GM19455 (cell line): ENCODE measurements around the gene ANXA11.
"Not testable (repeated sequence)": the region's sequence is repeated elsewhere in the genome, so short reads cannot be mapped to it uniquely, and the experiment has no call there.

Experiments
- ATAC-seq: cut with Tn5 transposase; IDR thresholded peaks from one replicate; pipeline ENCODE4 v1.9.1; 2021; ENCODE audit not compliant: unreplicated experiment

Gene ANXA11

GRCh38 chr10:80148166-80148805, 57.1 kb downstream of the ANXA11 start:
- no peak for ATAC-seq

- ATAC-seq, result no peak
Observed at GRCh38 chr10:80146918-80147317, 58.4 kb downstream of the ANXA11 start.

- ATAC-seq, result not testable (repeated sequence)
Observed at GRCh38 chr10:80145406-80146308, 59.7 kb downstream of the ANXA11 start.

- peak; percentile 25 for ATAC-seq
Observed at GRCh38 chr10:80144696-80145131, 60.6 kb downstream of the ANXA11 start.

DNA sequence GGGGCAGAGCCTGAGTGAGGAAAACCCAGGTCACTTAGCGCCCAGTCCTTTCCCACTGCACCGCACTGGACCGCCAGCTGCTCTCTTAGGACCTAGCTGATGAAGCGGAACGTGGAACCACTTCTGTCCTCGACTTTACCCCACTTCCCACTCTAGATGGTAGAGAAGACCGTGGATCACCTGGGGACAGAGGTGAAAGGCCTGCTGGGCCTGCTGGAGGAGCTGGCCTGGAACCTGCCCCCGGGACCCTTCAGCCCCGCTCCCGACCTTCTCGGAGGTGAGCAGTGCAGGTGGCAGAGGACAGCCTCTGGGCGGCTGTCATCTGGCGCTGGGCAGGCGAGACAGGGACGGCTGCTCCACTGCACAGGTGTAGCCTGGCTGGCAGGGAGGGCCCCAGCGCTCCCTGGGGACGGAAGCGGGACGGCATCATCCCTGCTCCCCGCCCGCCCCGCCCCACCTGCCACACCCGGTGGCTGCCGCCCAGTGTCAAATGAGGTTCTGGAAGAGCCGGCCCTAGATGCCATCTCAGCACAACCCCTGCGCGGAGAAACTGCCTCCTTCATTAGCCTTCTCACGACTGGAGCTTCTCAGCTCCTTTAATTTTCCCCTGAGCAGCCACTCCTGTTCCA, 61.2 kb downstream of the ANXA11 start:
- ATAC-seq, result peak; percentile 48

- ATAC-seq, result no peak
Observed at GRCh38 chr10:80141696-80142460, 63.5 kb downstream of the ANXA11 start.

- no peak for ATAC-seq
Observed at GRCh38 chr10:80140251-80140650, 65.1 kb downstream of the ANXA11 start.

GRCh38 chr10:80139265-80139664, 66.1 kb downstream of the ANXA11 start:
- no peak for ATAC-seq

- no peak for ATAC-seq
Observed at GRCh38 chr10:80137920-80138319, 67.4 kb downstream of the ANXA11 start.

DNA sequence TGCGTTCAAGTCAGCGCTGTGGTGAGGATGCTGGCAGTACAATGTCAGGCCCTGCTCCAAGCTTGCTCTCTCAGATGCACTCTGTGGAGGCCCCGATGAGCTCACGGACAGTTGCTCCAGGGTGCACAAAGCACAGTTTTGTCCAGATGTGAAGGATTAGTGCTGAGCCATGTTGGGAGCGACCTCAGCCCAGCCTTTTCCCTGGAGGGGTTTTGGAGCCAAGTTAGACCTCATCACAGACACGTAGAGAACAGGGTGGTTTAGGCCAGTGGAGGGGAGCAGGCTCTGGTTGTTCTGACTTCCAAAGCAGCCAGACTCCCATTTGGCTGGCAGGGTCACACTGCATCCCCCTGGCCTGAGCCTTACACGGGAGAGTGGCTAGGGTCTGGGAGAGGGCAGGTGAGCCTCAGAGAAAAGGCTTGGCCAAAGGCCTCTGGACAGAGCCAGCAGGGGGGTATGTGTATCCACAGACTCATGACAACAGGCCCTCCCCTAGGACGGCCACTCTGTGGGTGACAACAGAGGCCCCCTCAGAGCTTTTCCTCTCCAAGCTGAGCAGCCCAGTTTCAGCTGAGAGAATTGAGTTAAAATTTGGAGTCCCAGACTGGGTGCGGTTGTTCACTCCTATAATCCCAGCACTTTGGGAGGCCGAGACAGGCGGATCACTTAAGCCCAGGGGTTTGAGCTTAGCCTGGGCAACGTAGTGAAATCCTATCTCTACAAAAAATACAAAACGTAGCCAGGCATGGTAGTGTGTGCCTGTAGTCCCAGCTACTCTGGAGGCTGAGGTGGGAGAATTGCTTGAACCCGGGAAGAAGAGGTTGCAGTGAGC, 68.1 kb downstream of the ANXA11 start:
- ATAC-seq, result no peak

DNA sequence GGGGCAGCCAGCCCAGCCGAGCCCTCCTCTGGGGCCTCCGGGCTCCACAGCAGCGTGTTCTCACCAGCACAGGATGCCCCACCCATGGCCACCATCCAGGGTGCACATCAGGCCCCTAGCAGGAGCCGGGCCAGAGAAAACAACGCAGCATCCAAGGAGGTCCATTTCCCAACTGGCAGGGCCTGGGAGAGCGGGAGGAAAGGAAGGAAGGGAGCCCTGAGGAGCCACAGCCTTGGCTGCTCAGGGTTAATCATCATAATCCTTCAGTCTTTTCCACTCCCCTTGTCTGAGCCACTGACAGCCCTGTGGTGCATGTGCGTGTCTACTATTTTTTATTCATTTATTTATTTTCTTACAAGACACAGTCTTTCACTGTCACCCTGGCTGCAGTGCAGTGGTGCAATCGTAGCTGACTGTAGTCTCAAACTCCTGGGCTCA, 69.2 kb downstream of the ANXA11 start:
- no peak for ATAC-seq

DNA sequence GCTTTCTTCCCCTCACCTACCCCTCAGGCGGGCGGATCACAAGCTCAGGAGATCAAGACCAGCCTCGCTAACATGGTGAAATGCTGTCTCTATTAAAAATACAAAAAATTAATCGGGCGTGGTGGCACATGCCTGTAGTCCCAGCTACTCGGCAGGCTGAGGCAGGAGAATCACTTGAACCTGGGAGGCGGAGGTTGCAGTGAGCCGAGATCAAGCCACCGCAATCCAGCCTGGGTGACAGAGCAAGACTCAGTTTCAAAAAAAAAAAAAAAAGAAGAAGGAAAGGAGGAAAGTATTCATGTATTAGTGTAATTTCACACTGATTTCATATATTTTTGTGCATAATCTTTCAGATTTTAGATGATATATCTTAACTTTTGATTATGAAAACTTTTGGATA, 71.7 kb downstream of the ANXA11 start:
- not testable (repeated sequence) for ATAC-seq

GRCh38 chr10:80133206-80133605, 72.1 kb downstream of the ANXA11 start:
- ATAC-seq, result no peak

DNA sequence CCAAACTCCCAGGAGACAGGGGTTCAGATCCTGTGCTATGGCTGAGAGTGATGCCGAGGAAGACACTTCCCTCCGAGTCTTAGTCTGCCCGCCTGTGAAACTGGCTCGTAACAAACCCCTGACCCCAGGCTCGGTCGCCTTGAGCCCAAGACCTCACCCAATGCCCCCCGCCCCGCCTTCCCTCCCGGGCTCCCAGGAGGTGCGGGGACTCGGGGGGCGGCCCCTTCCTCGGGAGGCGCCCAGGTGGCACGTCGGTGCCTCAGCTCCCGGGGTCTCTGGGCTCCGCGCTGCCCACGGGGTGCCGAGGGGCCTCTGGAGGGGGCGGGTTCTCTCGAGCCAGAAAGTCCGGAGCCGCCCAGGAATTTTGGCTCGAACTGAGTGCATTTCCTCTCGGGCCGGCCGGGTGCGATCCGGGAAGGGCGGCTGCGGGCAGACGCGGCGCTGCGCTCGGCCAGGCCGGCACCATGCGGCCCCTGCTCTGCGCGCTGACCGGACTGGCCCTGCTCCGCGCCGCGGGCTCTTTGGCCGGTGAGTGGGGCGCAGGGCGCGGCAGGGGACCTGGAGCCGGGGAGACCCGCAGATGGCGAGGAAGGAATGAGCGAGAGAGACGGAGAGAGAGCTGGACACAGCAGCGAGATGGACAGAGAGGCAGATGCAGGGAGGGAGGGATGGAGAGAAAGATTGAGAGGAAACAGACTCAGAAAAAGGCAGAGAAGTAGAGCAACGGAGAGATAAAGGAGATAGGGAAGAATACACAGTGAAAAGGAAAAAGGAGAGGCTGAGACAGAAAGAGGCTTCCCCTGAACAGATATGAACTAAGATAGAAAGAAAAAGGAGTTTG, 72.8 kb downstream of the ANXA11 start, which contains the start of gene PLAC9:
TSS of gene PLAC9 (plus strand) at position 432 of the 841 bp plus-strand sequence. CDS start at position 465, 33 bp downstream.
- no peak for ATAC-seq

DNA sequence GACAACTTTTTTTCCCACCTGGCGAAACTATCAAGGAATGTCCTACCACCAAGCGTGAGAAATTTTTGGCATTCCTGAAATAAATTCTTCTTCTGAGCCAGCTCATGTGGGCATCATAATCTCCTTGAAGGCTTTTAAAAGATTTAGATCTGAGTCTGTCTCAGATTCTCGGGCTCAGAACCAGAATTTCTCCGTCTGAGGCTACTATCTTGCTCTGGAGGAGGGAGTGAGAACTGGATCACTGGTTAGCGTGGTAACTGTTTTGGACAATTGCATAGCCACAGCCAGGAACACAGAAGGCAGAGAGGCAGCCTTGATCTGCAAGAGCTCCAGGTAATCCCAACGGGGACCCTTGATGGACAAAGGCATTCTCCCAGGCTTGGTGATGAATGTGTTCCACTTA, 73.8 kb downstream of the ANXA11 start:
- no peak for ATAC-seq

DNA sequence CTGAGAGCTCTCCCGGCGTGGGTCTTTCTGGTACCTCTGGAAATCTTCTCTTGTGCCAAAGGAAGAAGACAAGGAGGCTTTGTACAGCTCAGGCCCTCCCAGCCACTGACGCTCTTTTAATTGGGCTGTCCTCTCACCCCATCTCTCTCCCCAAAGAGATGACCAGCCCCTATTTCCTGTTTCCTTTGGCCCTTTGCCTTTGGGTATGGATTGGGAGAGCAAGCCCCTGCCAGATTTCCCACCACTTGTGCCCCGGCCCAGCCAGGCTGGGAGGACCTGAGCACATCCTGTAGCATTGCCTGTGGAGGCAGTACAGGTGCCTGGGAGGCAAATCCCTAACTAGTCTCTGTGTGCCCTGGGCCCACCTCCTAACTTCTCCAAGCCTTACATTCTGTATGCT, 78.5 kb downstream of the ANXA11 start:
- no peak for ATAC-seq

DNA sequence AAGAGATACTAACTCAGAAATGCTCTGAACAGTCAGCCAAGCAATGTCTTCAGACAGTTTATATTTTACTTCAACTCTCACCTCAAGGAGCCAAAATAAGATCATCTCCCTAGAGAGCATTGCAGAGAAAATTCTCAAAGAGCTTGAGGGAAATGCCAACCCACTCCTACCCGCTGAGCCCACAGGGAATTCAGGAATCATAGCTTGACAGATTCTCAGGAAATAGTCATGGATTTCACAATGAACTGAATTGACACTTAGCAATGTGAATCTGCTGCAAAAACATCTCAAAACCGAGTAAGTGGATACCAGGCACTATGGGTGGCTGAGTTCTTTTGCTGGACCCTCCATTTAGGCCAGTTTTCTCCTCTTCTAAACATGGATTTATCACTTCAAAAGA, 82.6 kb downstream of the ANXA11 start:
- no peak for ATAC-seq

GRCh38 chr10:80122110-80122710, 83.1 kb downstream of the ANXA11 start:
- no peak for ATAC-seq

- ATAC-seq, result no peak
Observed at GRCh38 chr10:80118669-80119068, 86.7 kb downstream of the ANXA11 start.
